BLaER1 (cell line): ENCODE measurements around the gene SLC25A30.
"Not testable (repeated sequence)": the region's sequence is repeated elsewhere in the genome, so short reads cannot be mapped to it uniquely, and the experiment has no call there.

Source experiments
- H3K27ac ChIP-seq: shearing (Covaris generic); formaldehyde crosslinking; 2 replicates; pipeline ENCODE4 v1.8.1; 2022
- H3K27me3 ChIP-seq: shearing (Covaris generic); formaldehyde crosslinking; 2 replicates; pipeline ENCODE4 v1.8.1; 2022
- H3K36me3 ChIP-seq: shearing (Covaris generic); formaldehyde crosslinking; 2 replicates; pipeline ENCODE4 v1.8.1; 2022
- H3K4me1 ChIP-seq: shearing (Covaris generic); formaldehyde crosslinking; 2 replicates; pipeline ENCODE4 v1.8.1; 2022
- H3K4me2 ChIP-seq: shearing (Covaris generic); formaldehyde crosslinking; 2 replicates; pipeline ENCODE4 v1.8.1; 2022
- H3K4me3 ChIP-seq: shearing (Covaris generic); formaldehyde crosslinking; 2 replicates; pipeline ENCODE4 v1.8.1; 2022
- H3K9ac ChIP-seq: shearing (Covaris generic); formaldehyde crosslinking; 2 replicates; pipeline ENCODE4 v1.8.1; 2022
- H3K9me3 ChIP-seq: shearing (Covaris generic); formaldehyde crosslinking; 2 replicates; pipeline ENCODE4 v1.8.1; 2022
- H4K20me1 ChIP-seq: shearing (Covaris generic); formaldehyde crosslinking; 2 replicates; pipeline ENCODE4 v1.8.1; 2022
- Cebpa-rat ChIP-seq: shearing (Covaris generic); IDR thresholded peaks from 2 replicates; pipeline ENCODE4 v1.8.1; 2022

Gene SLC25A30

GRCh38 chr13:45384474-45385174, 33.5 kb downstream of the SLC25A30 start:
- Histone ChIP-seq H3K27me3 (no peaks in the 10 kb centered on the region), H4K20me1 (no peaks in the 10 kb centered on the region), H3K27ac (no peak overlapping the region), H3K36me3 (peaks cover 42% of the 10 kb centered on the region), H3K9me3 (no peaks in the 10 kb centered on the region; the same call in 1 of the 2 replicates), H3K4me2 (no peak overlapping the region), H3K4me3 (no peak overlapping the region), H3K4me1 (no peaks in the 10 kb centered on the region), H3K9ac (no peak overlapping the region)
- TF ChIP-seq Cebpa-rat: no peak

GRCh38 chr13:45382739-45383138, 35.4 kb downstream of the SLC25A30 start:
- H4K20me1 ChIP-seq, H3K9me3 ChIP-seq, H3K27me3 ChIP-seq, H3K27ac ChIP-seq, H3K4me1 ChIP-seq, H3K4me2 ChIP-seq, H3K4me3 ChIP-seq, H3K9ac ChIP-seq: not testable (repeated sequence)
- peaks cover 35% of the 10 kb centered on the region for H3K36me3 ChIP-seq

GRCh38 chr13:45381196-45381595, 37.0 kb downstream of the SLC25A30 start:
- Histone ChIP-seq H3K27me3 (no peaks in the 10 kb centered on the region), H3K4me3 (no peak overlapping the region), H3K4me2 (no peak overlapping the region), H4K20me1 (no peaks in the 10 kb centered on the region), H3K36me3 (peaks cover 25% of the 10 kb centered on the region), H3K27ac (no peak overlapping the region), H3K9me3 (no peaks in the 10 kb centered on the region), H3K9ac (no peak overlapping the region), H3K4me1 (no peaks in the 10 kb centered on the region)
- TF ChIP-seq Cebpa-rat: no peak

GRCh38 chr13:45380708-45381107, 37.5 kb downstream of the SLC25A30 start:
- H3K4me1 ChIP-seq, H3K9me3 ChIP-seq, H3K4me3 ChIP-seq: not testable (repeated sequence)

GRCh38 chr13:45379516-45379915, 38.7 kb downstream of the SLC25A30 start:
- not testable (repeated sequence) for H3K4me1 ChIP-seq, H3K4me3 ChIP-seq, H3K36me3 ChIP-seq, H3K4me2 ChIP-seq, H3K9me3 ChIP-seq, H3K27ac ChIP-seq, H3K27me3 ChIP-seq, H4K20me1 ChIP-seq, H3K9ac ChIP-seq

More at GRCh38 chr13:45380708-45381107, 37.5 kb downstream of the SLC25A30 start:
- H3K27ac ChIP-seq, H3K9ac ChIP-seq, H3K27me3 ChIP-seq, H3K4me2 ChIP-seq, H4K20me1 ChIP-seq: not testable (repeated sequence)
- H3K36me3 ChIP-seq: peaks cover 20% of the 10 kb centered on the region

- not testable (repeated sequence) for H3K9me3 ChIP-seq, H3K4me1 ChIP-seq, H4K20me1 ChIP-seq, H3K4me2 ChIP-seq, H3K27me3 ChIP-seq, H3K27ac ChIP-seq, H3K9ac ChIP-seq, H3K4me3 ChIP-seq, H3K36me3 ChIP-seq
Observed at GRCh38 chr13:45378786-45379185, 39.4 kb downstream of the SLC25A30 start.

- not testable (repeated sequence) for H3K36me3 ChIP-seq, H3K4me2 ChIP-seq, H3K4me3 ChIP-seq, H3K4me1 ChIP-seq, H4K20me1 ChIP-seq, H3K27ac ChIP-seq, H3K27me3 ChIP-seq, H3K9me3 ChIP-seq, H3K9ac ChIP-seq
Observed at GRCh38 chr13:45377314-45377713, 40.9 kb downstream of the SLC25A30 start.

- H3K4me2 ChIP-seq, H3K4me1 ChIP-seq, H4K20me1 ChIP-seq, H3K9me3 ChIP-seq, H3K4me3 ChIP-seq, H3K27me3 ChIP-seq, H3K27ac ChIP-seq, H3K9ac ChIP-seq, H3K36me3 ChIP-seq: not testable (repeated sequence)
Observed at GRCh38 chr13:45376651-45377050, 41.5 kb downstream of the SLC25A30 start.

- Histone ChIP-seq H4K20me1 (no peaks in the 10 kb centered on the region), H3K9me3 (peaks cover 5% of the 10 kb centered on the region; the same call in 1 of the 2 replicates), H3K27me3 (no peaks in the 10 kb centered on the region), H3K4me3 (no peak overlapping the region), H3K9ac (no peak overlapping the region), H3K4me2 (no peak overlapping the region), H3K36me3 (peaks cover 14% of the 10 kb centered on the region), H3K4me1 (peaks cover 9% of the 10 kb centered on the region), H3K27ac (no peak overlapping the region)
- TF ChIP-seq Cebpa-rat: no peak
Observed at GRCh38 chr13:45374917-45375316, 43.3 kb downstream of the SLC25A30 start.

GRCh38 chr13:45373162-45373547, 45.0 kb downstream of the SLC25A30 start:
- Histone ChIP-seq H3K27ac (no peak overlapping the region), H3K9ac (no peak overlapping the region), H3K27me3 (no peaks in the 10 kb centered on the region), H3K4me2 (peak overlapping the region; percentile 12), H3K36me3 (peaks cover 20% of the 10 kb centered on the region), H3K4me3 (no peak overlapping the region), H3K9me3 (peaks cover 5% of the 10 kb centered on the region; the same call in 1 of the 2 replicates), H3K4me1 (peaks cover 15% of the 10 kb centered on the region), H4K20me1 (no peaks in the 10 kb centered on the region)
- TF ChIP-seq Cebpa-rat: no peak
